Activated T-cell treated with anti-CD3 and anti-CD28 coated beads for 24 hours (primary cell): ENCODE measurements around the gene PTBP3.
"Not testable (repeated sequence)": the region's sequence is repeated elsewhere in the genome, so short reads cannot be mapped to it uniquely, and the experiment has no call there.

Source experiments
- DNase-seq: peaks from one replicate; pipeline ENCODE4 v3.0.0-alpha.2; 2020; ENCODE audit warnings: low read depth

Gene PTBP3

GRCh38 chr9:112332977-112333638 is at the start of gene PTBP3:
Gene PTBP3, minus strand, starts transcription at chr9:112333619. Its CDS starts 35,754 bp downstream, at chr9:112297865.
- peak; percentile 68 for DNase-seq

- DNase-seq, result no peak
Measured at GRCh38 chr9:112382501-112383364, 49.3 kb upstream of the PTBP3 start.

DNA sequence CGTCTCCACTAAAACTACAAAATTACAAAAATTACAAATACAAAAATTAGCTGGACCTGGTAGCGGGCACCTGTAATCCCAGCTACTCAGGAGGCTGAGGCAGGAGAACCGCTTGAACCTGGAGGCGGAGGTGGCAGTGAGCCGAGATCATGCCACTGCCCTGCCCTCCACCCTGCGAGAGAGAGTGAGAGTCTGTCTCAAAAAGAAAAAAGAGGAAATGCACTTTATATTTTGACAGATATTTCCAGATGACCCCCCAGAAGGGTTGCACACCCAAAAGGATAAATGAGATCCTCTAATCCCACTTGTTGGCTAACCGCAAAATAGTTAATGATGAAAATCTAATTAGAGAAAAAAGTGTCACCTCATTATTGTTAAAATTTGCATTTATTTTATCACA is 48.6 kb upstream of the PTBP3 start:
- DNase-seq, result no peak

- DNase-seq, result no peak
Measured at GRCh38 chr9:112380825-112381221, 47.4 kb upstream of the PTBP3 start.

GRCh38 chr9:112380102-112380824 is 46.8 kb upstream of the PTBP3 start, which contains the start of gene HSDL2:
Gene HSDL2, plus strand, starts transcription at chr9:112380108. Its CDS starts 56 bp downstream, at chr9:112380164.
- DNase-seq, result peak; percentile 7

DNA sequence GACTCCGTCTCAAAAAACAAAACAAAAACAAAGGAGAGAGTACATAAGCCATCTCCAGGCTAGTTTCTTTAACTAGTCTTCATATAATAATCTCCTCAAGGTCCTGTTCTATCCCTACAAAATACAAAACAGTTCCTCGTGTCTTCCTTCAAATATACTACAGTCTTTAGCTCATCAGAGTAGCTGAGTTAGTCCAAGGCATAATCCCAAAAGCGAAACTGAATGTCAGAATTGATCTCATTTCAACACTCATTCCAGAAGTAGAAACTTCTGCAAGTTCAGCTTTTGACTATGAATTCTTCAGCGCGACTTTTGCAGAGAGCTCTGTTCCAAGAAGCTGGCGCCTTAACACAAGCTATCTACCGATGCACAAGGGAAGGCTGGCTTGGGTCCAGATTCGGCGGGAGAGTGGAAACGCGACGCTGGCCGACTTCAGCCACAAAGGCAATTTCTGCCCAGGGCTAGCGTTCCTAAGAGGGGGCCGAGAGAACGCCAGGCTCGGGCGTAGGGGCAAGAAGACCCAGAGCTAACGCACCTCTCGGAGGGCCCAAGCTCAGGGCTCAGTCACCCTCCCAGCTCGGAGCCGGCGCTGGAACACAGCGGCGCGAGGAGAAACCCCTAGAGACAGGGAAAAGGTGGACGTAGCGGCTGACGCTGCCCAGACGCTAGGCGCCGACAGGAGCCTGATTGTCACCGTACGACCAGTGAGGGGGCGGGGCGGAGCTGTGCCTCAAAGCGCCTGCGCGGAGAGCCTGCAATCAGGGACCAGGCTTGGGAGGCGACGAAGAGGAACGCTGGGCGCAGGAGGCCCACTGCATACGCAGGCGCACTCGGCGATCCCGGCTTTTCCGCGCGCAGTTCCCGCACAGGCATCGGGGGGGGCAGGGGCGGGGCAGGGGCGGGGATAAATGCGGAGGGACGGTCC is 46.0 kb upstream of the PTBP3 start:
- peak; percentile 98 for DNase-seq

- DNase-seq, result peak; percentile 11
Measured at GRCh38 chr9:112378328-112379176, 45.1 kb upstream of the PTBP3 start.

DNA sequence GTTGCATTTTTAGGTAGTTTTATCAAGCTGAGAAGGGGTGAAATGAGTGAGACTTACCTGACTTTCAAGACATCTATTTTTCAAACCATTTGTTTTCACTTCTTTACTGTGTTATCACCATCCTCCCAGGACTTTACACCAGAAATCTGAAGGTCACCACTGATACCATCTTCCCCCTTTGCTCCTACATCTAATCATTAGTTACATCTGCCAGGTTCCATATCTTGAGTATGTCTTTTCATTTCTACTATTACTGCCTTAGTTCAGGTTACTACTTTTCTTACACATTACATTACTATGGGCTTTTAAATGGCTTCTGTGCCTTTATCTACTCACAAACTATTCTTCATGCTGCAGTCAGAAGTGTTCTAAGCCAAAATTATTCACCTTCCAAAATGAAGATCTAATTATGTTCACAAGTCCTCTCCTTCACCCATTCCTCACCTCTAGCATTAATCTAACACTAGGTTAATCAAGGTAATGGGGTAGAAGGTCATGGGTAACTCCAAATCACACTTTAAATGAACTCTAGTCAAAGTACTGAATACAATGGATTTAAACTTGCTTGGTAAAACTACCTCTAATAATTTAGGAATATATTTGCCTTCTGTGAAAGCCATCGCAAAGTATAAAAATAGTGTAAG is 44.4 kb upstream of the PTBP3 start:
- no peak for DNase-seq

DNA sequence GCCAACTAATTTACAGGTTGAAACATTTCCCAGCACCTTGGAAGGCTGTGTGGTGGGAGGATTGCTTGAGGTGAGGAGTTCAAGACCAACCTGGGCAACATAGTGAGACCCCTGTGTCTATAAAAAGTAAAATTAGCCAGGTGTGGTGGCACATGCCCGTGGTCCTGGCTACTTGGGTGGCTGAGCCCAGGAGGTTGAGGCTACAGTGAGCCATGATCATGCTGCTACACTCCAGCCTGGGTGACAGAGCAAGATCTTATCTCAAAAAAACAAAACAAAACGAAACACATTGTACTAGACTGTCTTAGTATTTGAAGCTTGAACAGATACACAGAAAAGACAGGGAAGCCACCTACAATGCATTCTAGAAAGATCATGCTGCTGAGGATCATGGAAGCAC is 43.7 kb upstream of the PTBP3 start:
- no peak for DNase-seq

GRCh38 chr9:112375361-112375760 is 41.9 kb upstream of the PTBP3 start:
- DNase-seq, result no peak

DNA sequence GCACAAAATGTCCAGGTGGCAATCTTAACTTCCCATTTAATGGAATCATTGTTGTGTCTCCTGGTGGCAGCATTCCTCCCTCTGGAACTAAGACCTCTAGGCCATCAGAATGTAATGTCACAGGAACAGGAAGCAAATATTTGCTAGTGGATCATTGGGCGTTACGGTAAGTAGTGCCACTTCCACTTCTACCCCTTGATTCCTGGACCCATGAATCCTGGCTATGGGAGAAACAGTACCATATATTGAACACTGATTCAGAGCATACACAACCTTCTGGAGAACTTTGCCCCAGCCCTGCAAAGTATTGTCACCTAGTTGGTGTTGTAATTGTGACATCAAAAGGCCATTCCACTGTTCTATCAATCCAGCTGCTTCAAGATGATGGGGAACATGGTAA is 40.8 kb upstream of the PTBP3 start:
- not testable (repeated sequence) for DNase-seq

DNA sequence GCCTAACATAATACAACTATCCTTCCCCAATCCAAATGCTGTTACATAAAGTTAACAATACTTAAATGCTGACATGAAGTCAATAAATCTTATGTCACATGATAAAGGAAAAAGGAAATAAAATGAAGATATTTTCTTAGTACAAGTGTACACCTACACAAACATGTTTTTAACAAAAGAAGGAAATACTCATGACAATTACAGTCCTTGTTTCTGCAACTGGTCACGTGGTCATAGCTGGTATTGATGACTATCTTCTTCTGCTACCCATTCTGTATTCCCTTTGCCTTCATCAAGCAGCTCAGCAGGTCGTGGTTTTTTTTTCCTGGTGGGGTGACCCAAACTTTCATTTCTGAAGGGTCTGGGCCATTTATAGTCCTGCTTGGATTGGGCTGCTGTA is 40.2 kb upstream of the PTBP3 start:
- DNase-seq, result not testable (repeated sequence)

DNA sequence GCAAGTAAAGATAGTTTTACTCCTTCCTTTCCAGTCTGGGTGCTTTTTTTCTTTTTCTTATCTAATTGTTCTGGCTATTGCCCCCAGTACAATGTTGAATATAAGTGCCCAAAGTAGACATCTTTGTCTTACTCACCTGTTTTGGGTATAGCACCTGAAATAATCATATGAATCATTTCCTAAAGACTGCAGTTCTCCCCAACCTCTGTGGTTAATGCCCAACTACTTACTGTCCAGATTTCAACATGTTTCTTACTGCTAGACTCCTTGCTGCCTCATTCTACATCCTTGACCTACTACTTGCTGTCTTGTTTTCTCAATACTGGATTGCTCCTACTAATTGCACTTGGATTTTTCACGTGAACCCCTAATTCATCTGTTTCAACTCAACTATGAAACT is 37.6 kb upstream of the PTBP3 start:
- DNase-seq, result no peak

DNA sequence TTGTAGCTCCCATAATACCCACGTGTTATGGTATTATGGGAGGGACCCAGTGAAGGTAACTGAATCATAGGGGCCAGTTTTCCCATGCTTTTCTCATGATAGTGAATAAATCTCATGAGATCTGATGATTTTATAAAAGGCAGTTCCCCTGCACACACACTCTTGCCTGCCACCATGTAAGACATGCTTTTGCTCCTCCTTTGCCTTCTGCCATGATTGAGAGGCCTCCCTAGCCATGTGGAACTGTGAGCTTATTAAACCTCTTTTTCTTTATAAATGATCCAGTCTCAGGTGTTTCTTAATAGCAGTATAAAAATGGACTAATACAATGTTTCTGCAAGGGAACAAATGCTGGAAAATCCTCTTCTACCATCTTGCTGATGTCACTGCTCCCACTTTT is 36.4 kb upstream of the PTBP3 start:
- DNase-seq, result no peak

GRCh38 chr9:112367465-112367864 is 34.0 kb upstream of the PTBP3 start:
- DNase-seq, result no peak

DNA sequence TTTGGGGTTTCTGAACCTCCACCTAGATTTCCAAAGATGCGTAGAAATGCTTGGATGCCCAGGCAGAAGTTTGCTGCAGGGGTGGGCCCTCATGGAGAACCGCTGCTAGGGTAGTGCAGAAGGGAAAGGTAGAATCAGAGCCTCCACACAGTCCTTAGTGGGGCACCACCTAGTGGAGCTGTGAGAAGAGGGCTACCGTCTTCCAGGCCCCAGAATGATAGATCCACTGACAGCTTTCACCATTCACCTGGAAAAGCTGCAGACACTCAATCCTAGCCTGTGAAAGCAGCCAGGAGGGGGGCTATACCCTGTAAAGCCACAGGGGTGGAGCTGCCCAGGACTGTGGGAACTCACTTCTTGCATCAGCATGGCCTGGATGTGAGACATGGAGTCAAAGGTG is 33.2 kb upstream of the PTBP3 start:
- DNase-seq, result no peak

DNA sequence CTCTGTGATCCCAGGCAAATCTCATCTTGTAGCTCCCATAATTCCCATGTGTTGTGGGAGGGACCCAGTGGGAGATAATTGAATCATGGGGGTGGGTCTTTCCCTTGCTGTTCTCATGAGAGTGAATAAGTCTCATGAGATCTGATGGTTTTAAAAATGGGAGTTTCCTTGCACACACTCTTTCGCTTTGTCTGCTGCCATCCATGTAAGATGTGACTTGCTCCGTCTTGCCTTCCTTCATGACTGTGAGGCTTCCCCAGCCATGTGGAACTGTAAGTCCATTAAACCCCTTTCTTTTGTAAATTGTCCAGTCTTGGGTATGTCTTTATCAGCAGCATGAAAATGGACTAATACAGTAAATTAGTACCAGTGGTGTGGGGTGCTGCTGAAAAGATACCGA is 31.8 kb upstream of the PTBP3 start:
- not testable (repeated sequence) for DNase-seq

DNA sequence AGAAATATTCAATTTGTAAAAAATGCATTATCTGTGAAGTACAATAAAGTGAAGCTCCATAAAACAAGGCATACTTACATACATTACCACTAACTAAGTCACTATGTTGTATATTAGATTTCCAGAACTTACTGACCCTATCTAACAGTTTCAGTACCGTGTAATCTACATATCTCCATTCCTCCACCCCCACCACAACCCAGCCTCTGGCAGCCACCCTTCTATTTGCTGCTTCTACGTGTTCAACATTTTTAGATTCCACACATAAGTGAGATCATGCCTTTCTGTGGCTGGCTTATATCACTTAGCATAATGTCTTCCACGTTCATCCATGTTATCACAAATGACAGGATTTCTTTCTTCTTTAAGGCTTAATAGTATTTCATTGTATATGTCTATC is 31.3 kb upstream of the PTBP3 start:
- DNase-seq, result no peak

GRCh38 chr9:112361601-112362000 is 28.2 kb upstream of the PTBP3 start:
- no peak for DNase-seq
